ENCODE data around the gene GNPNAT1. TPM values are rescaled to one million over a fixed set of nuclear protein-coding genes. Genes with fewer than 3 reads are reported as not detected.
"Not testable (repeated sequence)": the region's sequence is repeated elsewhere in the genome, so short reads cannot be mapped to it uniquely, and the experiment has no call there.

Gene GNPNAT1
- polyA plus RNA-seq, 2 donors = 4.8 to 8.3 TPM

DNA sequence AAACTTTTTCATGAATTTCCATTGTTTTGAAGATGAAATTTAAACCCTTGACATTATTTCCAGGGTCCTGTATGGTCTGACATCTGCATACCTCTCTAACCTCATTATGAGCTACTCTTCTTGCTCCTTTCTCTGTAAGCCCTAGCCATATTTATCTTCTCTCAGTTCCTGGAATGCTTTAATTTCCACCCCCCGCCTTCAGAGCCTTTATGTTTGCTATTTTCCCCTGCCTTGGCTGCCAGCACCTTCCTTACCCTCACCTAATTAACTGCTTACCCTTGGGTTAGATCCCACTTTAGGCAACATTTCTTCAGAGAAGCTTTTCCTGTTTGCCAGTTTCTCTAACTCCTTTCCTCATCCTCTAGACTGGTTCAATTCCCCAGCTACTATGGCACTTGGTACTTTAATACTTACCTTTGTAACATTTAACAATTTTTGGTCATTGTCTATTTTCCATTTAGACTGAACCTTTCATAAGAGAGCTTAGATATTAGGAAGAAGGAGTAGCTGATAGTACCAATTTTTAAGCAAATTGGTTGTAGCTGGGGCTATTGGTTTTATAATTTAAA is 55.4 kb downstream of the GNPNAT1 start:
- H3K36me3 ChIP-seq (ENCODE audit: control insufficient read depth in 2 of 2, insufficient read depth in 2 of 2, low read length in 1 of 2) = peaks cover 0 to 3% of the 10 kb centered on the region in 2 donors
- no peaks in the 10 kb centered on the region for H3K9me3 ChIP-seq (ENCODE audit: control insufficient read depth in 2 of 2, insufficient read depth in 1 of 2, low read depth in 1 of 2, low read length in 1 of 2)
- 58 to 62% methylated on average over 1 of the region's 1 CpG for WGBS, 2 donors
- no peak overlapping the region for H3K27ac ChIP-seq (ENCODE audit: low read depth in 2 of 2, low read length in 1 of 2)
- no peaks in the 10 kb centered on the region for H3K27me3 ChIP-seq (ENCODE audit: control insufficient read depth in 1 of 2, insufficient read depth in 2 of 2, low read length in 2 of 2)
- H3K4me3 ChIP-seq (ENCODE audit: low read depth in 1 of 2, low read length in 2 of 2) = no peak overlapping the region
- peaks cover 0 to 5% of the 10 kb centered on the region in 2 donors for H3K4me1 ChIP-seq (ENCODE audit: control insufficient read depth in 2 of 2, insufficient read depth in 2 of 2, low read length in 1 of 2)

DNA sequence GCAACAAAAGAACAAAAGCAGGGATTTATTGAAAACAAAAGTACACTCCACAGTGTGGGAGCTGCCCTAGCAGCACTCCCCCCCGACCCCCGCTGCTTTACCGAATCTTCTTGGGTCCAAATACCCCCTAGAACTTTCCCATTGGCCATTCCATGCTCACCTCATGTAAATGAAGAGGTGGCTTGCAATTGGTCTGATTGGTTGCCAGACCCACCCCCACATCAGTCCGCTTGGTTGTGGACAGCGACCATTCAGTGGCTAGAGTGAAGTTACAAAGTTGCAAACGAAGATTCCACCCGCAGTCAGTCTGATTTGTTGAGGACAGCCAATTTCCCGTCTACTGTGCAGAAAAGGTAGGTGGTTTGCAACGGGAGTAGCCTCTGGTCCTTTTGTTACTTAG is 57.6 kb downstream of the GNPNAT1 start:
- peaks cover 0 to 2% of the 10 kb centered on the region in 2 donors for H3K4me1 ChIP-seq (ENCODE audit: control insufficient read depth in 2 of 2, insufficient read depth in 2 of 2, low read length in 1 of 2)
- 96% methylated on average over 9 of the region's 9 CpGs for WGBS, 2 donors
- peaks cover 0 to 3% of the 10 kb centered on the region in 2 donors for H3K36me3 ChIP-seq (ENCODE audit: control insufficient read depth in 2 of 2, insufficient read depth in 2 of 2, low read length in 1 of 2)
- no peak overlapping the region for H3K4me3 ChIP-seq (ENCODE audit: low read depth in 1 of 2, low read length in 2 of 2)
- H3K9me3 ChIP-seq (ENCODE audit: control insufficient read depth in 2 of 2, insufficient read depth in 1 of 2, low read depth in 1 of 2, low read length in 1 of 2) = no peaks in the 10 kb centered on the region
- no peaks in the 10 kb centered on the region for H3K27me3 ChIP-seq (ENCODE audit: control insufficient read depth in 1 of 2, insufficient read depth in 2 of 2, low read length in 2 of 2)
- H3K27ac ChIP-seq (ENCODE audit: low read depth in 2 of 2, low read length in 1 of 2) = no peak overlapping the region

DNA sequence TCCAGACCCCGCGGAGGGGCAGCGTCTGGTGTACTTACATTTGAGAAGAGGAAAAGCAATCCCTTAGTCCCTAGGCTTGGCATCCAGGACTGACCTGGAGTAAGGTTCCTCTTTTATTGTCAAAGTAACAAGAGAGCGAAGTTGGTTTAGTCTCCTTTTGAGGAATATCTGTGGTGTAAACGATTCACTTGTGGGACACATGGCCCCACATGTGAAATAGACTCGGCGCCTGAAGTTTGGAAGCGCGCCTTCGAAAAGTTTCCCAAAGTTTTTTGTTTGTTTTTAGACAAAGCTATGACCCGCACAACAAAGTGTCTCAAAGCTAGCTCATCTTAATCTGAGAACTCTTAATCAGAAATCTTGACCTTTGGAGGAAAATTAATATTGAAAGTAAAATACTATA is 60.7 kb downstream of the GNPNAT1 start:
- H3K27me3 ChIP-seq (ENCODE audit: control insufficient read depth in 1 of 2, insufficient read depth in 2 of 2, low read length in 2 of 2) = no peaks in the 10 kb centered on the region
- H3K4me1 ChIP-seq (ENCODE audit: control insufficient read depth in 2 of 2, insufficient read depth in 2 of 2, low read length in 1 of 2) = peaks cover 0 to 2% of the 10 kb centered on the region in 2 donors
- 1 to 2% methylated on average over 11 of the region's 11 CpGs for WGBS, 2 donors
- no peaks in the 10 kb centered on the region for H3K9me3 ChIP-seq (ENCODE audit: control insufficient read depth in 2 of 2, insufficient read depth in 1 of 2, low read depth in 1 of 2, low read length in 1 of 2)
- peak overlapping the region; percentile 69 to 86 for H3K27ac ChIP-seq (ENCODE audit: low read depth in 2 of 2, low read length in 1 of 2)
- peaks cover 0 to 3% of the 10 kb centered on the region in 2 donors for H3K36me3 ChIP-seq (ENCODE audit: control insufficient read depth in 2 of 2, insufficient read depth in 2 of 2, low read length in 1 of 2)
- peak overlapping the region; percentile 83 to 95 for H3K4me3 ChIP-seq (ENCODE audit: low read depth in 1 of 2, low read length in 2 of 2)

DNA sequence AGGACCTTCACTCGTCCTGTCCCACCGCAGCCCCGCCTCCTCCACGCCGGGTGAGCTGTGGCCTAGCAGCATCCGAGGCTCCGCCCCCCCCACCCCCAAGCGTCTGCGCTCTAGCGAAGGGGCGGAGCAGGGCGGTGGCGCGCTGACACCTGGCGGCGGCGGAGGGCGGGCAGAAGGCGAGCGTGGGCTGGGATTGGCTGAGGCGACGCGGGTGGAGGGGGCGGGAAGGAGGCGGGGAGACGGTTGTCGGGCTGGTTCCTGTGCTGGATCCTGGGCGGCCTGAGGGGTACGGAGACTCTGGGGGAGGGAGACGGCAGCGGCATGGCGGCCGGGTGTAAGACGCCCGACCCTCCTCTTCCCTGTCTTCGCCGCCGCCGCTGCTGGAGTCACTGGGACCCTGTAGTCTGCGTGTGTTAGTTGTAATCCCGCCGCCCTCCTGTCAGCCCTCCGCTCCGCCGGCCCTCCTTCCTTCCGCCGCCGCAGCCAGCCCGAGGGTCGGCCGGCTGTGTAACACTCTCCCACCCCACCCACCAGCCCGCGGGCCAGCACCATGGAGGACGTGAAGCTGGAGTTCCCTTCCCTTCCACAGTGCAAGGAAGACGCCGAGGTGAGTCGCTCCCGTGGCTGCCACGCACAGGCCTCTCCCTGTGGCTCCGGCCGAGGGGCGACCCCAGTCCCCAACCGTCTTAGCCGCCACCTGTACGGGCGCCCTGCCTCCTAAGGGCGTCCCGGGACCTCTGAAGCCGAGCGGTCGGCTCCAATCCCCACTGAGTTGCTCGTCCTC is 61.3 kb downstream of the GNPNAT1 start, which contains the start of gene STYX:
Gene STYX, plus strand, starts transcription at position 242 of the 784 bp plus-strand sequence. Its CDS starts 309 bp downstream, at position 551.
- Histone ChIP-seq H3K4me3 (ENCODE audit: low read depth in 1 of 2, low read length in 2 of 2) (peak within 1 kb of the TSS; percentile 83 to 95), H3K27me3 (ENCODE audit: control insufficient read depth in 1 of 2, insufficient read depth in 2 of 2, low read length in 2 of 2) (no peaks in the 10 kb centered on the region), H3K27ac (ENCODE audit: low read depth in 2 of 2, low read length in 1 of 2) (peak within 1 kb of the TSS; percentile 78 to 86), H3K9me3 (ENCODE audit: control insufficient read depth in 2 of 2, insufficient read depth in 1 of 2, low read depth in 1 of 2, low read length in 1 of 2) (no peaks in the 10 kb centered on the region), H3K4me1 (ENCODE audit: control insufficient read depth in 2 of 2, insufficient read depth in 2 of 2, low read length in 1 of 2) (peaks cover 0 to 2% of the 10 kb centered on the region in 2 donors), H3K36me3 (ENCODE audit: control insufficient read depth in 2 of 2, insufficient read depth in 2 of 2, low read length in 1 of 2) (peaks cover 0 to 3% of the 10 kb centered on the region in 2 donors)
- WGBS, 2 donors = 0 to 1% methylated on average over 57 to 72 of the region's 72 CpGs

DNA sequence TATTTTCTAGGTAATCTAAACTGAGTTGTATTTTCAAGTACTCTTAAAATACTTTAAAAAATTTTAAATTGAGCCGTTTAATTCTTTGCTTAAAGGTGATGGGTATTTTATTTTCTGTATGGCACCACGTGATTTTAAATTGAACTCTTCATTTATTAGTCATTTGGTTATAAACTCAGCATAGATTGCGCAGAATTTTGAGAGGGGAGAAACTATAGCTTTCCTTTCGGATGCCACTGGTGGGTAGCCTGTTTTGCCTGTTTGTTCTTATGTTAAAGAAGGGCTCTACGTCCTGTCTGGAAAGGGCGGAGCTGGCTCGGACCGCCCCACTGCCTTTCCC is 61.9 kb downstream of the GNPNAT1 start:
- Histone ChIP-seq H3K9me3 (ENCODE audit: control insufficient read depth in 2 of 2, insufficient read depth in 1 of 2, low read depth in 1 of 2, low read length in 1 of 2) (no peaks in the 10 kb centered on the region), H3K4me1 (ENCODE audit: control insufficient read depth in 2 of 2, insufficient read depth in 2 of 2, low read length in 1 of 2) (peaks cover 0 to 2% of the 10 kb centered on the region in 2 donors), H3K27me3 (ENCODE audit: control insufficient read depth in 1 of 2, insufficient read depth in 2 of 2, low read length in 2 of 2) (no peaks in the 10 kb centered on the region), H3K4me3 (ENCODE audit: low read depth in 1 of 2, low read length in 2 of 2) (peak overlapping the region; percentile 20 to 39), H3K36me3 (ENCODE audit: control insufficient read depth in 2 of 2, insufficient read depth in 2 of 2, low read length in 1 of 2) (peaks cover 0 to 3% of the 10 kb centered on the region in 2 donors), H3K27ac (ENCODE audit: low read depth in 2 of 2, low read length in 1 of 2) (peak overlapping the region in 1 of 2 donors; percentile 78)
- WGBS, 2 donors = 2 to 4% methylated on average over 8 of the region's 8 CpGs

DNA sequence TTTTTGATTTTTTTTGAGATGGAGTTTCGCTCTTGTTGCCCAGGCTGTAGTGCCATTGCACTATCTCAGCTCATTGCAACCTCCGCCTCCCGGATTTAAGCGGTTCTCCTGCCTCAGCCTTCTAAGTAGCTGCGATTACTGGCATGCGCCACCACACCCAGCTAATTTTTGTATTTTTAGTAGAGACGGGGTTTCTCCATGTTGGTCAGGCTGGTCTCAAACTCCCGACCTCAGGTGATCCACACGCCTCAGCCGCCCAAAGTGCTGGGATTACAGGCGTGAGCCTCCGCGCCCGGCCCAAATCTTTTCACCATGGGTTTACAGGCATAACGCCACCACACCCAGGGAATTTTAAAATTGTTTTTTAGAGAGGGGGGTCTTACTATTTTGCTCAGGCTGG is 62.4 kb downstream of the GNPNAT1 start:
- 93 to 95% methylated on average over 15 of the region's 15 CpGs for WGBS, 2 donors
- not testable (repeated sequence) for H3K9me3 ChIP-seq (ENCODE audit: control insufficient read depth in 2 of 2, insufficient read depth in 1 of 2, low read depth in 1 of 2, low read length in 1 of 2); H3K4me3 ChIP-seq (ENCODE audit: low read depth in 1 of 2, low read length in 2 of 2); H3K27me3 ChIP-seq (ENCODE audit: control insufficient read depth in 1 of 2, insufficient read depth in 2 of 2, low read length in 2 of 2); H3K27ac ChIP-seq (ENCODE audit: low read depth in 2 of 2, low read length in 1 of 2); H3K4me1 ChIP-seq (ENCODE audit: control insufficient read depth in 2 of 2, insufficient read depth in 2 of 2, low read length in 1 of 2); H3K36me3 ChIP-seq (ENCODE audit: control insufficient read depth in 2 of 2, insufficient read depth in 2 of 2, low read length in 1 of 2)

DNA sequence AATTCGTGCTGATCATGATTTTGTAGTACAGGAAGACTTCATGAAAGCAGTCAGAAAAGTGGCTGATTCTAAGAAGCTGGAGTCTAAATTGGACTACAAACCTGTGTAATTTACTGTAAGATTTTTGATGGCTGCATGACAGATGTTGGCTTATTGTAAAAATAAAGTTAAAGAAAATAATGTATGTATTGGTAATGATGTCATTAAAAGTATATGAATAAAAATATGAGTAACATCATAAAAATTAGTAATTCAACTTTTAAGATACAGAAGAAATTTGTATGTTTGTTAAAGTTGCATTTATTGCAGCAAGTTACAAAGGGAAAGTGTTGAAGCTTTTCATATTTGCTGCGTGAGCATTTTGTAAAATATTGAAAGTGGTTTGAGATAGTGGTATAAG is 63.9 kb downstream of the GNPNAT1 start:
- H3K4me1 ChIP-seq (ENCODE audit: control insufficient read depth in 2 of 2, insufficient read depth in 2 of 2, low read length in 1 of 2); H3K27me3 ChIP-seq (ENCODE audit: control insufficient read depth in 1 of 2, insufficient read depth in 2 of 2, low read length in 2 of 2); H3K36me3 ChIP-seq (ENCODE audit: control insufficient read depth in 2 of 2, insufficient read depth in 2 of 2, low read length in 1 of 2); H3K4me3 ChIP-seq (ENCODE audit: low read depth in 1 of 2, low read length in 2 of 2); H3K9me3 ChIP-seq (ENCODE audit: control insufficient read depth in 2 of 2, insufficient read depth in 1 of 2, low read depth in 1 of 2, low read length in 1 of 2); H3K27ac ChIP-seq (ENCODE audit: low read depth in 2 of 2, low read length in 1 of 2): not testable (repeated sequence)
- 96 to 98% methylated on average over 2 of the region's 2 CpGs for WGBS, 2 donors

Other genes with a start within 250 kb of the GNPNAT1 start
- 1 to 10 TPM; 1.3 to 1.9 TPM for gene TXNDC16, start 239.1 kb downstream of the GNPNAT1 start, polyA plus RNA-seq
- under 1 TPM; 0.11 to 0.26 TPM for gene GPR137C, start 238.8 kb downstream of the GNPNAT1 start, polyA plus RNA-seq
- gene ERO1A, start 96.0 kb downstream of the GNPNAT1 start, polyA plus RNA-seq = 100 to 1,000 TPM; 157 to 592 TPM
- 100 to 1,000 TPM in 1 of 2 donors, 10 to 100 TPM in 1; 77.5 to 110 TPM for gene PSMC6, start 84.4 kb downstream of the GNPNAT1 start, polyA plus RNA-seq
- 1 to 10 TPM; 3.2 to 6.0 TPM for gene STYX, start 61.4 kb downstream of the GNPNAT1 start, polyA plus RNA-seq
- 10 to 100 TPM in 1 of 2 donors, 1 to 10 TPM in 1; 6.5 to 21.5 TPM for gene FERMT2, start 159.4 kb upstream of the GNPNAT1 start, polyA plus RNA-seq